ENCODE results near the gene AGTPBP1. TPM values are rescaled to one million over a fixed set of nuclear protein-coding genes. Genes with fewer than 3 reads are reported as not detected.

Gene AGTPBP1
- total RNA-seq, 1 donor from 2014 or later = 47.0 TPM

- DNase-seq (no peak), ATAC-seq (no peak)
- Histone ChIP-seq H3K4me1 (no peaks in the 10 kb centered on the region), H3K4me3 (no peak overlapping the region), H3K27ac (no peak overlapping the region), H3K9me3 (no peaks in the 10 kb centered on the region), H3K36me3 (peaks cover 7% of the 10 kb centered on the region), H3K27me3 (ENCODE audit: low read depth) (no peaks in the 10 kb centered on the region)
- TF ChIP-seq CTCF (IDR thresholded peaks at IDR 0.05) = no peak
- intact Hi-C loops (cut with DNase I) = no loop called here
Measured at GRCh38 chr9:85645909-85646627, 95.7 kb downstream of the AGTPBP1 start.

DNA sequence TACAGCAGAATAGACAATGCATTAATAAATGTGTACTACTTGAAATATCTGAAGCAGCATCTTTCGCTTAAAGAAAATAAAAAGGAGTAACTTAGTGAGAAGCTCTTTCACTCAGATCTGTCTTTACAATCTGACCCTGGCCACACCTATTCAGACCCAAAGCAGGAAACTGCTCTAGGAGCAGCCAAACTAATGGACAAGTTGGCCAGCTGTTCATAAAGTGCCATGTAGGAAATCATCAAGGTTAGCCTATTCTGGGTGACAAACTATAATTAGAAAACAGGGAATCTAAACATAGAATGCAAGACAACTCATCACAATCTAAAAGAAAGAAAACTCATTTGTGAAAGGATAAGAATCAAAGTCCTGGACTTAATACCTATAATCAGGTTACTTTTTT lies 101.3 kb downstream of the AGTPBP1 start:
- DNase-seq = no peak
- no peak for ATAC-seq
- intact Hi-C loops (cut with DNase I) = no loop called here
- Histone ChIP-seq H3K4me3 (no peak overlapping the region), H3K9me3 (no peaks in the 10 kb centered on the region), H3K27ac (no peak overlapping the region), H3K4me1 (no peaks in the 10 kb centered on the region), H3K36me3 (peaks cover 7% of the 10 kb centered on the region), H3K27me3 (ENCODE audit: low read depth) (no peaks in the 10 kb centered on the region)
- TF ChIP-seq CTCF (IDR thresholded peaks at IDR 0.05) = no peak

- H3K9me3 ChIP-seq = no peaks in the 10 kb centered on the region
- DNase-seq = no peak
- no peaks in the 10 kb centered on the region for H3K4me1 ChIP-seq
- ATAC-seq = no peak
- intact Hi-C loops (cut with DNase I) = no loop called here
- no peak overlapping the region for H3K27ac ChIP-seq
- H3K4me3 ChIP-seq = no peak overlapping the region
- no peaks in the 10 kb centered on the region for H3K27me3 ChIP-seq (ENCODE audit: low read depth)
- H3K36me3 ChIP-seq = peaks cover 7% of the 10 kb centered on the region
- TF ChIP-seq CTCF (IDR thresholded peaks at IDR 0.05) = no peak
Measured at GRCh38 chr9:85639675-85640186, 102.0 kb downstream of the AGTPBP1 start.

DNA sequence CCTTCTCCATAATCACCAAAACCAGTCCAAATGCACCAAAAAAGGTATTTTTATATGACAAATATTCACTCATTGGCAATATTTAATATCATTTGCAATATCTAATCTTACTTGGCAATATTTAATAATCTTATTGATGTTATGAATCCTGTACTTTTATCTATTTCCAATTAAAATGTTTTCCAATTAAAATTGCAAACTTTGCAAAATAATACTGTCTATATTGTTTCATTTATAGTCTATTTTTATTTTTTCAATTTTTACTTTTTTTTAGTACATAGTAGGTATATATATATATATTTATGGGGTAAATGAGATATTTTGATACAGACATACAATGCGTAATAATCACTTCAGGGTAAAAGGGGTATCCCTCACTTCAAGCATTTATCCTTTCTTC lies 109.9 kb downstream of the AGTPBP1 start:
- peaks cover 10% of the 10 kb centered on the region for H3K36me3 ChIP-seq
- ATAC-seq (no peak), DNase-seq (no peak)

DNA sequence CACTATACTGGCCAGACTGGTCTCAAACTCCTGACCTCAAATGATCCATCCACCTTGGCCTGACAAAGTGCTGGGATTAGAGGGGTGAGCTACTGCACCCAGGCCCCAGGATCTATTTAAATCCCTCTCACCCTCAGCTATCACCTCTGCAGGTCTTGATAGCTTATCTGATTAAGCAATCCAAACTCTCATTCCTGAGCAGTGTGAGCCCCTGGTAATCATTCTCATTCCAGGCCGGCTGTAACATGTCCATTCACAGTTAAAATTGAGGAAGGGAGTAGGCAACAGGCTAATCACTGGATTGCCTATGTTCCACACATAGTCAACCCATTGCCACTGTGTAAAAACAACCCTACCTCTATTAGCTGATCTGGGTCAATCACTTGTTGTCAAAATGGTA lies 111.1 kb downstream of the AGTPBP1 start:
- intact Hi-C loops (cut with DNase I) = no loop called here
- peaks cover 10% of the 10 kb centered on the region for H3K36me3 ChIP-seq
- no peak for TF ChIP-seq CTCF (IDR thresholded peaks at IDR 0.05)
- ATAC-seq (no peak), DNase-seq (no peak)
- no peak overlapping the region for H3K4me3 ChIP-seq
- H3K4me1 ChIP-seq = no peaks in the 10 kb centered on the region
- H3K27ac ChIP-seq = no peak overlapping the region
- H3K27me3 ChIP-seq (ENCODE audit: low read depth) = no peaks in the 10 kb centered on the region
- H3K9me3 ChIP-seq = no peaks in the 10 kb centered on the region

More for the DNA sequence above, 109.9 kb downstream of the AGTPBP1 start:
- intact Hi-C loops (cut with DNase I) = no loop called here
- TF ChIP-seq CTCF (IDR thresholded peaks at IDR 0.05) = no peak
- Histone ChIP-seq H3K27ac (no peak overlapping the region), H3K27me3 (ENCODE audit: low read depth) (no peaks in the 10 kb centered on the region), H3K4me3 (no peak overlapping the region), H3K4me1 (no peaks in the 10 kb centered on the region), H3K9me3 (no peaks in the 10 kb centered on the region)

Data from lower lobe of right lung (tissue), 2 donors.